ENCODE data around the gene PMEPA1.

- TF ChIP-seq CTCF (IDR thresholded peaks at IDR 0.05) (no peak), POLR2A (IDR thresholded peaks at IDR 0.05) (no peak)
Measured at GRCh38 chr20:57728762-57729161, 18.9 kb upstream of the PMEPA1 start.
